Peyer's patch (tissue), 4 donors: Measurements from ENCODE around the gene NRXN3.

Source experiments
- CTCF ChIP-seq, 6 experiments: fragments of 450-650 bp in 4 of 6; fragments of 200-600 bp in 2 of 6; sonication (generic) in 1 of 6; IDR thresholded peaks; one replicate each; pipeline ENCODE4 v1.5.1; 2017 to 2019; ENCODE audit warnings: antibody characterized with exemption in 6 of 6, mild to moderate bottlenecking in 3 of 6, moderate library complexity in 1 of 6
- POLR2A ChIP-seq, 2 donors: fragments of 450-650 bp; IDR thresholded peaks; one replicate each; pipeline ENCODE4 v1.5.1; 2017; ENCODE audit warnings: antibody characterized with exemption in 2 of 2, mild to moderate bottlenecking in 2 of 2, moderate library complexity in 2 of 2

DNA sequence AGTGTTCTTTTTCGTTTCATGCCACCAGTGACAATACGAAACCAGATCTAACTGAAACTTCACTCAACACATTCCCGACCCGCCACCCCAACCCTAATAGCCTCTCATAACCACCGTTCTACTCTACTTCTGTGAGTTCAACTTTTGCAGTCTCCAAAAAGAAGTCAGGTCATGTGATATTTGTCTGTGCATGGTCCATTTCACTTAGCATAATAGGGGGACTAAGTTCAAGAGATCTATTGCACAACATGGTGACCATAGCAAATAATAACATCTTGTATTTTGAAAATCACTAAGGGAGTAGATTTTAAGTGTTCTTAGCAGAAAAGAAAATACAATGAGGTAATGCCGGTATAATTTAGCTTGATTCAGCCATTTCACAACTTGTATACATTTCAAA, 1664.7 kb downstream of the NRXN3 start:
- no peak for TF ChIP-seq POLR2A (IDR thresholded peaks at IDR 0.05)
- no peak for TF ChIP-seq CTCF (IDR thresholded peaks at IDR 0.05)
